Prostate gland (tissue), 2 donors: ENCODE results near the gene LDB2.

Source experiments
- POLR2A ChIP-seq: fragments of 450-650 bp; IDR thresholded peaks from one replicate; pipeline ENCODE4 v1.6.1; 2016; ENCODE audit warnings: antibody characterized with exemption, mild to moderate bottlenecking
- POLR2AphosphoS5 ChIP-seq: sonication (generic); formaldehyde crosslinking; IDR thresholded peaks from one replicate; pipeline ENCODE4 v1.6.1; 2017; ENCODE audit warnings: antibody characterized with exemption
- TF ChIP-seq, protein P1 (sequence below), 4 experiments: fragments of 200-600 bp in 2 of 4; fragments of 450-650 bp in 2 of 4; sonication (generic) in 2 of 4; IDR thresholded peaks; 1 replicate in 3 of 4; 2 replicates in 1 of 4; pipeline ENCODE4 v1.5.1; 2016 to 2019; ENCODE audit warnings: antibody characterized with exemption in 4 of 4, mild to moderate bottlenecking in 2 of 4, moderate library complexity in 2 of 4

DNA sequence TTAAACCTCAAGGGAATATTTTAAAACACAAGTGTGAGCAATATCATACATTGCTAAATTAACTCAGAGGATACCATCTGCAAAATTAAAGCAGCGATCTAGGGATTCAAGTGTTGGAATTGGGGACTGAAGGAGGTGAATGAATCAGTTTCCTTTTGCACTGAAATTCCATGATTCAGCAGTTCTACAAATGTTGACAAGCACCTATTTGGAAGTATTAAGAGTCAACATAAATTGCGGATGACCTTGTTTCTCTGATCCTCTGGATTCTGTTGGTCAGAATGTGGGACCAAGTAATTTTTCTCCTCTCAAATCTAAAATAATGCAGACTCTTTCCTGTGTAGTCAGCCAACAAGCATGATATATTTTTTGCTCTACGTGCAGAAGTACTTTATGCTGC lies 78.8 kb downstream of the LDB2 start:
- TF ChIP-seq, protein P1, sequence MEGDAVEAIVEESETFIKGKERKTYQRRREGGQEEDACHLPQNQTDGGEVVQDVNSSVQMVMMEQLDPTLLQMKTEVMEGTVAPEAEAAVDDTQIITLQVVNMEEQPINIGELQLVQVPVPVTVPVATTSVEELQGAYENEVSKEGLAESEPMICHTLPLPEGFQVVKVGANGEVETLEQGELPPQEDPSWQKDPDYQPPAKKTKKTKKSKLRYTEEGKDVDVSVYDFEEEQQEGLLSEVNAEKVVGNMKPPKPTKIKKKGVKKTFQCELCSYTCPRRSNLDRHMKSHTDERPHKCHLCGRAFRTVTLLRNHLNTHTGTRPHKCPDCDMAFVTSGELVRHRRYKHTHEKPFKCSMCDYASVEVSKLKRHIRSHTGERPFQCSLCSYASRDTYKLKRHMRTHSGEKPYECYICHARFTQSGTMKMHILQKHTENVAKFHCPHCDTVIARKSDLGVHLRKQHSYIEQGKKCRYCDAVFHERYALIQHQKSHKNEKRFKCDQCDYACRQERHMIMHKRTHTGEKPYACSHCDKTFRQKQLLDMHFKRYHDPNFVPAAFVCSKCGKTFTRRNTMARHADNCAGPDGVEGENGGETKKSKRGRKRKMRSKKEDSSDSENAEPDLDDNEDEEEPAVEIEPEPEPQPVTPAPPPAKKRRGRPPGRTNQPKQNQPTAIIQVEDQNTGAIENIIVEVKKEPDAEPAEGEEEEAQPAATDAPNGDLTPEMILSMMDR (IDR thresholded peaks at IDR 0.05), result no peak
- TF ChIP-seq POLR2AphosphoS5 (no peak), POLR2A (no peak)
